Thyroid gland (tissue), 4 donors: ENCODE data around the gene MT3.

Experiments
- POLR2A ChIP-seq, 2 donors: fragments of 450-650 bp; IDR thresholded peaks; one replicate each; pipeline ENCODE4 v1.6.1; 2017; ENCODE audit warnings: antibody characterized with exemption in 2 of 2, mild to moderate bottlenecking in 2 of 2, moderate library complexity in 1 of 2
- TF ChIP-seq, protein P1 (sequence below), 6 experiments: fragments of 200-600 bp in 3 of 6; fragments of 450-650 bp in 3 of 6; sonication (generic) in 3 of 6; IDR thresholded peaks; one replicate each; pipeline ENCODE4 v1.5.1; 2016 to 2019; ENCODE audit warnings: antibody characterized with exemption in 6 of 6, mild to moderate bottlenecking in 2 of 6, inconsistent platforms in 1 of 6, moderate library complexity in 1 of 6

DNA sequence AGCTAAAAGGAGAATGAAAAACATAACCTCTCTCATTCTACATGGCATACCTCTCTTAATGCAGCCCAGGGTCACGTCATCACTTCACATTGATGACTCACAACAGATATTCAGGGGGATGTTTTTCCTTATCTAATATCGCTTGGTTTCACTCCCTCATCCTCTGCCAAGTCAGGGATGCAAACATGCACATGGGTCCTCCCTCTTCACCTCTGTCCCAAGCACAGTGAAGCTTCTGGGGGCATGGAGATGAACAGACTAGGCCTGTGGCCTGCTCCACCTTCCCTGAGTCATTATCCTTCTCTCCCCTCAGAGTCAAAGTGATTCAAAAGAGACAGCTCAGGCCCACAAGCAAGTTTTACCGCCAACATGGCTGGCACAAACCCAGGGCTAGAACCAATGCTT, 16.7 kb downstream of the MT3 start:
- TF ChIP-seq, protein P1, sequence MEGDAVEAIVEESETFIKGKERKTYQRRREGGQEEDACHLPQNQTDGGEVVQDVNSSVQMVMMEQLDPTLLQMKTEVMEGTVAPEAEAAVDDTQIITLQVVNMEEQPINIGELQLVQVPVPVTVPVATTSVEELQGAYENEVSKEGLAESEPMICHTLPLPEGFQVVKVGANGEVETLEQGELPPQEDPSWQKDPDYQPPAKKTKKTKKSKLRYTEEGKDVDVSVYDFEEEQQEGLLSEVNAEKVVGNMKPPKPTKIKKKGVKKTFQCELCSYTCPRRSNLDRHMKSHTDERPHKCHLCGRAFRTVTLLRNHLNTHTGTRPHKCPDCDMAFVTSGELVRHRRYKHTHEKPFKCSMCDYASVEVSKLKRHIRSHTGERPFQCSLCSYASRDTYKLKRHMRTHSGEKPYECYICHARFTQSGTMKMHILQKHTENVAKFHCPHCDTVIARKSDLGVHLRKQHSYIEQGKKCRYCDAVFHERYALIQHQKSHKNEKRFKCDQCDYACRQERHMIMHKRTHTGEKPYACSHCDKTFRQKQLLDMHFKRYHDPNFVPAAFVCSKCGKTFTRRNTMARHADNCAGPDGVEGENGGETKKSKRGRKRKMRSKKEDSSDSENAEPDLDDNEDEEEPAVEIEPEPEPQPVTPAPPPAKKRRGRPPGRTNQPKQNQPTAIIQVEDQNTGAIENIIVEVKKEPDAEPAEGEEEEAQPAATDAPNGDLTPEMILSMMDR (IDR thresholded peaks at IDR 0.05) = no peak
- no peak for TF ChIP-seq POLR2A (IDR thresholded peaks at IDR 0.05)
